ENCODE results near the gene SGSM2. TPM values are rescaled to one million over a fixed set of nuclear protein-coding genes. Genes with fewer than 3 reads are reported as not detected.
A peak's percentile ranks its signal among the peaks of the same experiment; 100 is the strongest.

SGSM2 gene
- total RNA-seq, 1 experiment from 2014 or later = 62.0 TPM

- intact Hi-C loops (cut with micrococcal nuclease; ENCODE audit: unreplicated experiment) = no loop called here
- POLR2A ChIA-PET (ENCODE audit: unreplicated experiment) = no interaction called here
- H3K4me1 ChIP-seq (replicated peaks; ENCODE audit: insufficient read depth) = no peaks in the 10 kb centered on the region
- no peaks in the 10 kb centered on the region for H3K79me2 ChIP-seq (ENCODE audit: low read depth)
- H3K9me3 ChIP-seq (ENCODE audit: insufficient read depth, low read depth) = no peaks in the 10 kb centered on the region
- H3K36me3 ChIP-seq (ENCODE audit: low read depth) = no peaks in the 10 kb centered on the region
- no TSS peak for BruUV-seq (replicated peaks)
- TF ChIP-seq, protein P1, sequence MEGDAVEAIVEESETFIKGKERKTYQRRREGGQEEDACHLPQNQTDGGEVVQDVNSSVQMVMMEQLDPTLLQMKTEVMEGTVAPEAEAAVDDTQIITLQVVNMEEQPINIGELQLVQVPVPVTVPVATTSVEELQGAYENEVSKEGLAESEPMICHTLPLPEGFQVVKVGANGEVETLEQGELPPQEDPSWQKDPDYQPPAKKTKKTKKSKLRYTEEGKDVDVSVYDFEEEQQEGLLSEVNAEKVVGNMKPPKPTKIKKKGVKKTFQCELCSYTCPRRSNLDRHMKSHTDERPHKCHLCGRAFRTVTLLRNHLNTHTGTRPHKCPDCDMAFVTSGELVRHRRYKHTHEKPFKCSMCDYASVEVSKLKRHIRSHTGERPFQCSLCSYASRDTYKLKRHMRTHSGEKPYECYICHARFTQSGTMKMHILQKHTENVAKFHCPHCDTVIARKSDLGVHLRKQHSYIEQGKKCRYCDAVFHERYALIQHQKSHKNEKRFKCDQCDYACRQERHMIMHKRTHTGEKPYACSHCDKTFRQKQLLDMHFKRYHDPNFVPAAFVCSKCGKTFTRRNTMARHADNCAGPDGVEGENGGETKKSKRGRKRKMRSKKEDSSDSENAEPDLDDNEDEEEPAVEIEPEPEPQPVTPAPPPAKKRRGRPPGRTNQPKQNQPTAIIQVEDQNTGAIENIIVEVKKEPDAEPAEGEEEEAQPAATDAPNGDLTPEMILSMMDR (conservative IDR thresholded peaks at IDR 0.05) = 0 out of 2 replicates have a peak, but pooled peaks have one; percentile 30
- no peak for TF ChIP-seq EZH2 (IDR thresholded peaks at IDR 0.05; ENCODE audit: low read depth)
- H3K4me3 ChIP-seq = no peak overlapping the region
- no peak overlapping the region for H3K4me2 ChIP-seq
- H3K27me3 ChIP-seq (ENCODE audit: insufficient read depth, low read depth) = no peaks in the 10 kb centered on the region
- no peak for DNase-seq
- no peak overlapping the region for H3K27ac ChIP-seq
- CTCF ChIA-PET = interaction anchor here (0.5 to 0.7 kb wide), 2 partner anchors 28 to 244 kb away, joined by 5 to 8 read pairs; no protein-coding TSS in a partner anchor
- H3F3A ChIP-seq (ENCODE audit: insufficient read depth, low read depth) = no peaks in the 10 kb centered on the region
- H4K20me1 ChIP-seq (ENCODE audit: insufficient read depth) = no peaks in the 10 kb centered on the region
- no peak overlapping the region for H2AFZ ChIP-seq
- H3K9me2 ChIP-seq (ENCODE audit: insufficient read depth) = no peaks in the 10 kb centered on the region
Observed at GRCh38 chr17:2366747-2367494, 29.6 kb downstream of the SGSM2 start.

- Histone ChIP-seq H3K27me3 (ENCODE audit: insufficient read depth, low read depth) (no peaks in the 10 kb centered on the region), H3K9me2 (ENCODE audit: insufficient read depth) (no peaks in the 10 kb centered on the region), H3K79me2 (ENCODE audit: low read depth) (no peaks in the 10 kb centered on the region), H3K4me3 (no peak overlapping the region), H3K4me1 (replicated peaks; ENCODE audit: insufficient read depth) (no peaks in the 10 kb centered on the region), H3K4me2 (no peak overlapping the region), H3F3A (ENCODE audit: insufficient read depth, low read depth) (no peaks in the 10 kb centered on the region), H3K27ac (no peak overlapping the region), H3K9me3 (ENCODE audit: insufficient read depth, low read depth) (no peaks in the 10 kb centered on the region), H3K36me3 (ENCODE audit: low read depth) (no peaks in the 10 kb centered on the region), H4K20me1 (ENCODE audit: insufficient read depth) (no peaks in the 10 kb centered on the region), H2AFZ (no peak overlapping the region)
- TF ChIP-seq, protein P1 (conservative IDR thresholded peaks at IDR 0.05) = no peak
- no peak for TF ChIP-seq EZH2 (IDR thresholded peaks at IDR 0.05; ENCODE audit: low read depth)
- DNase-seq = no peak
- CTCF ChIA-PET = no interaction called here
- intact Hi-C loops (cut with micrococcal nuclease; ENCODE audit: unreplicated experiment) = no loop called here
- BruUV-seq (replicated peaks) = no TSS peak
- POLR2A ChIA-PET (ENCODE audit: unreplicated experiment) = interaction anchor here (0.5 kb wide), 1 partner anchor 48 kb away, joined by 4 read pairs; no protein-coding TSS in a partner anchor
Observed at GRCh38 chr17:2368359-2368758, 31.1 kb downstream of the SGSM2 start.

DNA sequence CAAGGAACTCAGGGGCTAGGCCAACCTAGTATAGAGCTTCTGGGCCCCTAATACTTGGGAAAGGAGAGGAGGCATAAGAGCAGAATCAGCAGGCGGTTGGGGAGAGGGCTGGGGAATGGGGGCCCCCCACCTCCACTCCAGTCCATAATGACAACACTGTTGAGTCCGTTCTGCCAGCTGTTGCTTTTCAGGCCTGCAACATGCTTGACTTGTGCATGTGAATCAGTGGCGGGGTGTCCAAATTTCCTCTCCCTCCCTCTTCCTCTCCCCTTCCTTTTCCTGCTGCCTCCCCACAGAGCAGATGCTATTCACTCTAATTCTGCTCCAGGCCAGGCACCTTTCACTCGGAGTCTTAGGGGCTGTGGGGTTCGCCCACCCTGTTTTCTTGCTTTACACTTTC lies 31.7 kb downstream of the SGSM2 start:
- DNase-seq = no peak
- Histone ChIP-seq H3K79me2 (ENCODE audit: low read depth) (no peaks in the 10 kb centered on the region), H3K27ac (no peak overlapping the region), H3K4me1 (replicated peaks; ENCODE audit: insufficient read depth) (no peaks in the 10 kb centered on the region), H2AFZ (no peak overlapping the region), H3F3A (ENCODE audit: insufficient read depth, low read depth) (no peaks in the 10 kb centered on the region), H3K4me3 (no peak overlapping the region), H3K4me2 (no peak overlapping the region), H3K9me3 (ENCODE audit: insufficient read depth, low read depth) (no peaks in the 10 kb centered on the region), H3K36me3 (ENCODE audit: low read depth) (no peaks in the 10 kb centered on the region), H3K27me3 (ENCODE audit: insufficient read depth, low read depth) (no peaks in the 10 kb centered on the region), H3K9me2 (ENCODE audit: insufficient read depth) (no peaks in the 10 kb centered on the region), H4K20me1 (ENCODE audit: insufficient read depth) (no peaks in the 10 kb centered on the region)
- ChIA-PET CTCF (no interaction called here), POLR2A (ENCODE audit: unreplicated experiment) (no interaction called here)
- TF ChIP-seq EZH2 (IDR thresholded peaks at IDR 0.05; ENCODE audit: low read depth) = no peak
- TF ChIP-seq, protein P1 (conservative IDR thresholded peaks at IDR 0.05) = no peak
- intact Hi-C loops (cut with micrococcal nuclease; ENCODE audit: unreplicated experiment) = no loop called here
- no TSS peak for BruUV-seq (replicated peaks)
